ENCODE measurements around the gene PRAME. TPM values are rescaled to one million over a fixed set of nuclear protein-coding genes. Genes with fewer than 3 reads are reported as not detected.
"Not testable (repeated sequence)": the region's sequence is repeated elsewhere in the genome, so short reads cannot be mapped to it uniquely, and the experiment has no call there.

Gene PRAME
- total and polyA plus RNA-seq, 11 donors: 0.23 to 0.59 TPM; not detected in 9

DNA sequence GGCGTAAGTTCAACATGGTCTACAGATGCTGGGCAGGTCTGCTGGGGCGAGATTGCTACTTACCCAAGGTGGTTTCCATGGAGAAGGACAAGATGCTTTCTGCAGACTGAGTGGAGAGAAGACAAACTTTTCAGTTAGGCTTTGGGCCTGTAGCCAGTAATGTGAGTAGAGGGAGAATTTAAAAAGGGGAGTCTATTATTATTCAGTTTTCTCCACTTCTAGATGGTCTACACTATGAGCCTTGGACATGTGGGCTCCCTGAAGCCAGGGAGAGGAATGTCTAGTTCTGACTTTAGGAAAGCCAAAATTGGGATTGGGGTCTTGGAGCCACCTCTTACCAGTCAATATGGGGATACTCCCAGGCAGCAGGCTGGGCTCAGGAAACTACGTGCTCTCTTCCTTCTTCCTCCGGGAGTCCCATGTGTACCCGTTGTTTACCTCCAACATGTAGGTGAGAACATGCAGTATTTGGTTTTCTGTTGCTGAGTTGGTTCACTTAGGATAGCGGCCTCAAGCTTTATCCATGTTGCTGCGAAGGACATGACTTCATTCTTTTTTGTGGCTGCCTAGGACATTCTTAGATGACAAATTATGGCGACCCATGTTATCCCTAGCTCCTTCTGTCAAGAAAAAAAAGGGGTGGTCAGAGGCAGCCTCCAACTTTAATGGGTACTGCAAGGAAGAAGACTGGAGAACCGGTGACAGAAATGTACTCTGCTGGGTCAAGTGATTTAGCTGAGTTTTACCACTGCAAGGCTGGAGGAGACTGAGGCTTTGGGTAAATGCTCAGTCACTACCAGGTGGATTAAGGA lies 24.3 kb downstream of the PRAME start:
- intact Hi-C loops (cut with DNase I): no loop called here
- Histone ChIP-seq H3K4me1 (no peaks in the 10 kb centered on the region), H3K9me3 (no peaks in the 10 kb centered on the region), H3K4me3 (no peak overlapping the region), H3K27ac (no peak overlapping the region), H3K27me3 (peaks cover 0 to 8% (median 0%) of the 10 kb centered on the region in 9 donors), H3K36me3 (no peaks in the 10 kb centered on the region)
- TF ChIP-seq, protein P1, sequence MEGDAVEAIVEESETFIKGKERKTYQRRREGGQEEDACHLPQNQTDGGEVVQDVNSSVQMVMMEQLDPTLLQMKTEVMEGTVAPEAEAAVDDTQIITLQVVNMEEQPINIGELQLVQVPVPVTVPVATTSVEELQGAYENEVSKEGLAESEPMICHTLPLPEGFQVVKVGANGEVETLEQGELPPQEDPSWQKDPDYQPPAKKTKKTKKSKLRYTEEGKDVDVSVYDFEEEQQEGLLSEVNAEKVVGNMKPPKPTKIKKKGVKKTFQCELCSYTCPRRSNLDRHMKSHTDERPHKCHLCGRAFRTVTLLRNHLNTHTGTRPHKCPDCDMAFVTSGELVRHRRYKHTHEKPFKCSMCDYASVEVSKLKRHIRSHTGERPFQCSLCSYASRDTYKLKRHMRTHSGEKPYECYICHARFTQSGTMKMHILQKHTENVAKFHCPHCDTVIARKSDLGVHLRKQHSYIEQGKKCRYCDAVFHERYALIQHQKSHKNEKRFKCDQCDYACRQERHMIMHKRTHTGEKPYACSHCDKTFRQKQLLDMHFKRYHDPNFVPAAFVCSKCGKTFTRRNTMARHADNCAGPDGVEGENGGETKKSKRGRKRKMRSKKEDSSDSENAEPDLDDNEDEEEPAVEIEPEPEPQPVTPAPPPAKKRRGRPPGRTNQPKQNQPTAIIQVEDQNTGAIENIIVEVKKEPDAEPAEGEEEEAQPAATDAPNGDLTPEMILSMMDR (IDR thresholded peaks at IDR 0.05): no peak
- no peak for TF ChIP-seq POLR2A (IDR thresholded peaks at IDR 0.05)
- WGBS, 4 donors: 76 to 85% (median 82%) methylated on average over 9 of the region's 9 CpGs
- DNase-seq (no peak), ATAC-seq (no peak)

DNA sequence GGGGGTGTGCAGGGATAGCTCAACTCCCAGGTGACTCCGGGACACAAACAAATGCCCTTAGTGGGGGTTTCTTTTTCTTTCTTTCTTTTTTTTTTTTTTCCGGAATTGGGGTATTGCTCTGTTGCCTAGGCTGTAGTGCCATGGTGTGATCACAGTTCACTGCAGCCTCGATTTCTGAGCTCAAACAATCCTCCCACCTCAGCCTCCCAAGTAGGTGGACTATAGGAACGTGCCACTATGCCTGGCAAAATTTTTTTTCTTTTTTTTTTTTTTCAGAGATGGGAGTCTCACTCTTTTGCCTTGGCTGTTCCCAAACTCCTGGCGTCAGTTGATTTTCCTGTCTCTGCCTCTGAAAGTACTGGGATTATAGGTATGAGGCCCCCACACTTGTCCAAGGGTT lies 25.2 kb downstream of the PRAME start:
- Histone ChIP-seq H3K4me1 (no peaks in the 10 kb centered on the region), H3K27ac (no peak overlapping the region), H3K4me3 (no peak overlapping the region), H3K36me3 (no peaks in the 10 kb centered on the region), H3K9me3 (no peaks in the 10 kb centered on the region), H3K27me3 (peaks cover 0 to 8% (median 0%) of the 10 kb centered on the region in 9 donors)
- 62 to 71% (median 65%) methylated on average over 5 of the region's 5 CpGs for WGBS, 4 donors
- DNase-seq (no peak), ATAC-seq (no peak)
- TF ChIP-seq, protein P1 (IDR thresholded peaks at IDR 0.05): no peak
- TF ChIP-seq POLR2A (IDR thresholded peaks at IDR 0.05): no peak
- intact Hi-C loops (cut with DNase I): no loop called here

DNA sequence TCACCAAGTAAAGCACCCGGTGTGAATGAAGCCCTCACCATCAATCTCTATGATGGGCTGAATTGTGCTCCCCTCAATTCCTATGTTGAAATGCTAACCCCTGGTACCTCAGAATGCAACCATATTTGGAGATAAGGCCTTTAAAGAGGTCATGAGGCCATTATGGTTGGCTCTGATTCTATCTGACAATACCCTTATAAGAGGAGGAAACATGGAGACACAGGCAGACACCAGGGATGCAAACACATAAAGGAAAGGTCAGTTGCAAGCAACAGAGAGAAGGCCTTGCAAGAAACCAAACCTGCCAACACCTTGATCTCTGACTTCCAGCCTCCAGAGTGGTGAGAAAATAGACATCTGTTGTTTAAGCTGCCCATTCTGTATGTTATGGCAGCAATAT lies 25.6 kb downstream of the PRAME start:
- peaks cover 0 to 4% (median 0%) of the 10 kb centered on the region in 9 donors for H3K27me3 ChIP-seq
- TF ChIP-seq, protein P1 (IDR thresholded peaks at IDR 0.05): no peak
- no peak for TF ChIP-seq POLR2A (IDR thresholded peaks at IDR 0.05)
- no peak overlapping the region for H3K27ac ChIP-seq
- H3K36me3 ChIP-seq: no peaks in the 10 kb centered on the region
- H3K9me3 ChIP-seq: no peaks in the 10 kb centered on the region
- no peaks in the 10 kb centered on the region for H3K4me1 ChIP-seq
- intact Hi-C loops (cut with DNase I): no loop called here
- ATAC-seq (no peak), DNase-seq (no peak)
- 81 to 100% (median 91%) methylated on average over 1 of the region's 1 CpG for WGBS, 4 donors
- no peak overlapping the region for H3K4me3 ChIP-seq

DNA sequence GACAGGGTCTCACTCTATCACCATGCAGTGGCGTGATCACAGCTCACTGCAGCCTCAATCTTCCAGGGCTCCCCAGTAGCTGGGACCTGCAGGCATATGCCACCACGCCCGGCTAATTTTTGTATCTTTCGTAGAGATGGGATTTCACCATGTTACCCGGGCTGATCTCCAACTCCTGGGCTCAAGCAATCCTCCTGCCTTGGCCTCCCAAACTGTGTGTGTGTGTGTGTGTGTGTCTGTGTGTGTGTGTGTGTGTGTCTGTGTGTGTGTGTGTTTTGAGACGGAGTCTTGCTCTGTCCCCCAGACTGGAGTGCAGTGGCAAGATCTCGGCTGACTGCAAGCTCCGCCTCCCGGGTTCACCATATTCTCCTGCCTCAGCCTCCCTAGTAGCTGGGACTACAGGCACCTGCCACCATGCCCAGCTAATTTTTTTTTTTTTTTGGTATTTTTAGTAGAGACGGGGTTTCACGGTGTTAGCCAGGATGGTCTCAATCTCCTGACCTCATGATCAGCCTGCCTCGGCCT lies 26.5 kb downstream of the PRAME start:
- intact Hi-C loops (cut with DNase I); ATAC-seq; H3K4me3 ChIP-seq; H3K9me3 ChIP-seq; H3K36me3 ChIP-seq; H3K27me3 ChIP-seq; H3K27ac ChIP-seq; H3K4me1 ChIP-seq; DNase-seq: not testable (repeated sequence)
- 82 to 92% (median 87%) methylated on average over 12 of the region's 12 CpGs for WGBS, 4 donors

All from heart left ventricle (tissue), 16 donors.